NT2/D1 (cell line): ENCODE results near the gene PYGO2.
"Not testable (repeated sequence)": the region's sequence is repeated elsewhere in the genome, so short reads cannot be mapped to it uniquely, and the experiment has no call there.

Source experiments
- DNase-seq: peaks from one replicate; pipeline ENCODE4 v3.0.0-alpha.2; 2011; ENCODE audit warnings: low read depth, low spot score
- H3K27me3 ChIP-seq: 2 replicates; pipeline ENCODE4 v1.6.0; 2011; ENCODE audit warnings: mild to moderate bottlenecking; ENCODE audit not compliant: insufficient read length, insufficient read depth
- H3K36me3 ChIP-seq: 2 replicates; pipeline ENCODE4 v1.6.1; 2011; ENCODE audit warnings: mild to moderate bottlenecking, low read length, mixed read lengths; ENCODE audit not compliant: insufficient read depth, insufficient read length
- H3K4me1 ChIP-seq: 2 replicates; pipeline ENCODE4 v1.5.1; 2011; ENCODE audit not compliant: insufficient read depth, insufficient read length
- H3K4me3 ChIP-seq: 2 replicates; pipeline ENCODE4 v1.5.1; 2011; ENCODE audit warnings: low read depth; ENCODE audit not compliant: insufficient read length
- H3K9ac ChIP-seq: 2 replicates; pipeline ENCODE4 v1.6.0; 2011; ENCODE audit warnings: low read depth; ENCODE audit not compliant: insufficient read length
- H3K9me3 ChIP-seq: 2 replicates; pipeline ENCODE4 v1.5.1; 2011; ENCODE audit warnings: mild to moderate bottlenecking, low read length; ENCODE audit not compliant: insufficient read depth
- SUZ12 ChIP-seq: IDR thresholded peaks from 2 replicates; pipeline ENCODE4 v1.6.1; 2011; ENCODE audit not compliant: insufficient read length, insufficient read depth; ENCODE audit errors: extremely low read depth
- YY1 ChIP-seq: IDR thresholded peaks from 2 replicates; pipeline ENCODE4 v1.6.1; 2011; ENCODE audit not compliant: insufficient read length, insufficient read depth
- ZNF274 ChIP-seq: IDR thresholded peaks from 2 replicates; pipeline ENCODE4 v1.6.1; 2011; ENCODE audit warnings: mild to moderate bottlenecking, low read depth, low read length

Gene PYGO2

GRCh38 chr1:154998818-154999570 lies 37.4 kb upstream of the PYGO2 start:
- Histone ChIP-seq H3K9me3 (no peaks in the 10 kb centered on the region), H3K9ac (peak overlapping the region; percentile 63), H3K27me3 (no peaks in the 10 kb centered on the region), H3K4me1 (peaks cover 10% of the 10 kb centered on the region), H3K36me3 (peaks cover 4% of the 10 kb centered on the region), H3K4me3 (peak overlapping the region; percentile 46)
- TF ChIP-seq ZNF274: no peak
- no peak for TF ChIP-seq YY1
- TF ChIP-seq SUZ12: no peak
- peak; percentile 93 for DNase-seq

DNA sequence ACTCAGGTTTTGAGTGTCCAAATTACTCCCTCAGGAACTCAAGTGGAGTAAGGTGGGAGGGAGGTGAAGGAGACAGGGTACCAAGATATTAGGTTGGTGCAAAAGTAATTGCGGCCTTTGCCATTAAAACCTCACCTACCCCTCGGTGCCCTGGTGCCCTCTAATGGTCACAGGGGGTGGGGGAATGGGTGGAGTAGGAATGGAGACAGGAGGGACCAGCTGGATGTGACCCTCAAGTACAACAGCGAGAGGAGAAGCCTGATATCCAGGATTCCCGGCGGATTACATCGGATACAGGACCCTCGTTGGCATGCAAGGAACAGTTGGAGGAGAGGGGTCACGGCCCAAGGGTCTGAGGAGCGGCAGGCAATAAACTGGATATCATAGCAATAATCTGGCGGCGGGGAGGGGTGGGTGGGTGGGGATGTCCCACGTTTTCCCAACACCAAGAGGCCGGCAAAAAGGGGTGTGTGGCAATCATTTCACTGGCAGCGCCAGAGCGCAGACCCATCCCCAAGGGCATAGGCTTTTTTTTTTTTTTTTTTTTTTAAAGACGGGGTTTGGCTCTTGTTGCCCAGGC lies 36.7 kb upstream of the PYGO2 start:
- Histone ChIP-seq H3K9me3 (no peaks in the 10 kb centered on the region), H3K4me3 (no peak overlapping the region), H3K4me1 (peaks cover 15% of the 10 kb centered on the region), H3K36me3 (peaks cover 11% of the 10 kb centered on the region), H3K27me3 (no peaks in the 10 kb centered on the region), H3K9ac (no peak overlapping the region)
- TF ChIP-seq ZNF274 (no peak), SUZ12 (no peak), YY1 (no peak)
- no peak for DNase-seq

GRCh38 chr1:154996966-154997701 lies 35.6 kb upstream of the PYGO2 start:
- TF ChIP-seq SUZ12 (no peak), ZNF274 (no peak), YY1 (no peak)
- Histone ChIP-seq H3K9me3 (no peaks in the 10 kb centered on the region), H3K4me1 (peaks cover 19% of the 10 kb centered on the region), H3K36me3 (peaks cover 20% of the 10 kb centered on the region), H3K4me3 (no peak overlapping the region), H3K27me3 (no peaks in the 10 kb centered on the region), H3K9ac (no peak overlapping the region)
- DNase-seq: no peak

- H3K36me3 ChIP-seq: peaks cover 31% of the 10 kb centered on the region
- not testable (repeated sequence) for H3K27me3 ChIP-seq, H3K4me3 ChIP-seq, H3K9ac ChIP-seq, DNase-seq, H3K9me3 ChIP-seq
- H3K4me1 ChIP-seq: peaks cover 19% of the 10 kb centered on the region
Observed at GRCh38 chr1:154995301-154995983, 33.9 kb upstream of the PYGO2 start.

DNA sequence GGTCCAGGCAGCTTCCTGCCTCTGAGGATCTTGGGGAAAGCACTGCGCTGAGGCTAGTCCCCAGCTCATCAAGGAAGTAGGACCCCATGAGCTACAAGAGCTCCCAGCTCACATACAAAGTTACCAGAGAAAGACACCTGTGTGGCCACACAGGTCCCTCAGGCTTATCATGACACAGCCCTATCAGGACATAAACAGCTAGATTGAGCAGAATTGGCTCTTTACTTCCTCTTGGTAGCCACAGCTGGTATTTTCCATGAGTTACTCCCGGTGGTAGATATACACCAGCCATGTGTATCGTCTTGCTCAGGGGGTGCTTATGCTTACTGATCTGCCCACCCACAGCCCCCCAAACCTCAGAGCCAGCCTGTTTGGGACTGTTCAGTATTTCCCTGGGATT lies 33.0 kb upstream of the PYGO2 start:
- H3K27me3 ChIP-seq: no peaks in the 10 kb centered on the region
- no peak for TF ChIP-seq YY1
- no peak for TF ChIP-seq ZNF274
- no peak for TF ChIP-seq SUZ12
- no peak for DNase-seq
- no peak overlapping the region for H3K4me3 ChIP-seq
- peaks cover 19% of the 10 kb centered on the region for H3K4me1 ChIP-seq
- H3K36me3 ChIP-seq: peaks cover 40% of the 10 kb centered on the region
- H3K9me3 ChIP-seq: no peaks in the 10 kb centered on the region
- H3K9ac ChIP-seq: no peak overlapping the region

- no peaks in the 10 kb centered on the region for H3K9me3 ChIP-seq
- TF ChIP-seq YY1 (no peak), ZNF274 (no peak), SUZ12 (no peak)
- no peaks in the 10 kb centered on the region for H3K27me3 ChIP-seq
- H3K4me3 ChIP-seq: no peak overlapping the region
- peaks cover 19% of the 10 kb centered on the region for H3K4me1 ChIP-seq
- no peak overlapping the region for H3K9ac ChIP-seq
- no peak for DNase-seq
- H3K36me3 ChIP-seq: peaks cover 43% of the 10 kb centered on the region
Observed at GRCh38 chr1:154994269-154994587, 32.6 kb upstream of the PYGO2 start.
